OCI-LY7 (cell line): ENCODE results near the gene SRGAP3. TPM values are rescaled to one million over a fixed set of nuclear protein-coding genes. Genes with fewer than 3 reads are reported as not detected.
"Not testable (repeated sequence)": the region's sequence is repeated elsewhere in the genome, so short reads cannot be mapped to it uniquely, and the experiment has no call there.

Source experiments
- BruUV-seq: library from RNA; stranded (reverse); fragments of 400-500 nt; replicated peaks from 2 replicates; lab custom pipeline; 2021; lab: Mats Ljungman, UMichigan
- CTCF ChIA-PET: fragments of 300-600 bp; sonication (Branson Sonifier 250); formaldehyde crosslinking; loops from one replicate; lab custom pipeline; 2022; ENCODE audit warnings: antibody characterized with exemption; ENCODE audit not compliant: unreplicated experiment; lab: Charles Lee
- POLR2A ChIA-PET: fragments of 300-600 bp; sonication (Branson Sonifier 250); formaldehyde crosslinking; loops from one replicate; lab custom pipeline; 2022; ENCODE audit warnings: antibody characterized with exemption; lab: Charles Lee
- DNase-seq: peaks from one replicate; pipeline ENCODE4 v3.0.0-alpha.2; 2015; ENCODE audit warnings: low spot score
- H2AFZ ChIP-seq: fragments of 200-600 bp; sonication (generic), shearing (Covaris generic); 2 replicates; pipeline ENCODE4 v1.6.1; 2014; ENCODE audit warnings: mild to moderate bottlenecking, antibody characterized with exemption, low read length, moderate library complexity
- H3K27ac ChIP-seq: fragments of 200-600 bp; sonication (generic); 2 replicates; pipeline ENCODE4 v1.5.1; 2014; ENCODE audit warnings: mixed run types, low read depth, mild to moderate bottlenecking, moderate library complexity, low read length, inconsistent platforms; ENCODE audit not compliant: poor library complexity, severe bottlenecking
- H3K36me3 ChIP-seq: fragments of 200-600 bp; sonication (generic); 2 replicates; pipeline ENCODE4 v1.6.1; 2014; ENCODE audit warnings: mild to moderate bottlenecking, antibody characterized with exemption, low read length, moderate library complexity, mixed read lengths; ENCODE audit not compliant: insufficient read depth
- H3K4me1 ChIP-seq: fragments of 200-600 bp; sonication (generic); 2 replicates; pipeline ENCODE4 v1.5.1; 2014; ENCODE audit warnings: mild to moderate bottlenecking, low read length; ENCODE audit not compliant: insufficient read depth, poor library complexity, severe bottlenecking
- H3K4me2 ChIP-seq: fragments of 200-600 bp; sonication (generic); 2 replicates; pipeline ENCODE4 v1.6.1; 2014; ENCODE audit warnings: mild to moderate bottlenecking, low read length
- H3K4me3 ChIP-seq: fragments of 200-600 bp; sonication (generic); 2 replicates; pipeline ENCODE4 v1.5.1; 2014; ENCODE audit warnings: mild to moderate bottlenecking, low read depth, low read length; ENCODE audit not compliant: poor library complexity, severe bottlenecking
- H3K79me2 ChIP-seq: fragments of 200-600 bp; sonication (generic); 2 replicates; pipeline ENCODE4 v1.6.1; 2016; ENCODE audit warnings: low read depth, mild to moderate bottlenecking, low read length, moderate library complexity, mixed read lengths; ENCODE audit not compliant: insufficient read depth
- H3K9me2 ChIP-seq: fragments of 200-600 bp; sonication (generic); 2 replicates; pipeline ENCODE4 v1.6.1; 2016; ENCODE audit warnings: mild to moderate bottlenecking, low read length, mixed read lengths; ENCODE audit not compliant: insufficient read depth
- H3K9me3 ChIP-seq: fragments of 200-600 bp; sonication (generic); 2 replicates; pipeline ENCODE4 v1.6.1; 2014; ENCODE audit warnings: mild to moderate bottlenecking, mixed run types, low read length, mixed read lengths
- H4K20me1 ChIP-seq: fragments of 200-600 bp; sonication (generic); 2 replicates; pipeline ENCODE4 v1.6.1; 2014; ENCODE audit warnings: mild to moderate bottlenecking, antibody characterized with exemption, low read length, moderate library complexity, mixed read lengths; ENCODE audit not compliant: insufficient read depth
- CTCF ChIP-seq: fragments of 200-600 bp; sonication (generic); conservative IDR thresholded peaks from 2 replicates; pipeline ENCODE4 v1.5.1; 2014; ENCODE audit warnings: mild to moderate bottlenecking, antibody characterized with exemption, low read length, moderate library complexity, mixed read lengths
- EZH2phosphoT487 ChIP-seq: fragments of 200-600 bp; sonication (generic); IDR thresholded peaks from 2 replicates; pipeline ENCODE4 v1.6.1; 2018; ENCODE audit warnings: low read depth, borderline replicate concordance, mild to moderate bottlenecking, mixed run types, antibody characterized with exemption, low read length, moderate library complexity, mixed read lengths
- intact Hi-C: fragments of 100-400 bp; cut with micrococcal nuclease; formaldehyde crosslinking; loops from one replicate; pipeline ENCODE4 v1.10.0; 2022; ENCODE audit not compliant: unreplicated experiment
- total RNA-seq, 2 experiments: library from RNA; depleted of rRNA in 1 of 2; stranded (reverse); fragments of >200 nt in 1 of 2; shearing (Covaris generic) in 1 of 2; gene quantifications; 2 replicates each; pipeline ENCODE4 v1.2.3, GENCODE V29; 2014 to 2022

SRGAP3 gene
- total RNA-seq, 2 experiments from 2014 or later: 1.5 to 1.7 TPM

- Histone ChIP-seq H3K4me3 (no peak overlapping the region), H4K20me1 (no peaks in the 10 kb centered on the region; the same call in 1 of the 2 replicates), H3K9me2 (no peaks in the 10 kb centered on the region), H3K9me3 (no peaks in the 10 kb centered on the region), H3K4me1 (no peaks in the 10 kb centered on the region), H2AFZ (no peak overlapping the region), H3K27ac (no peak overlapping the region), H3K36me3 (no peaks in the 10 kb centered on the region), H3K79me2 (no peaks in the 10 kb centered on the region), H3K4me2 (no peak overlapping the region)
- no peak for DNase-seq
- TF ChIP-seq CTCF: no peak
- no peak for TF ChIP-seq EZH2phosphoT487
- ChIA-PET CTCF (no interaction called here), POLR2A (no interaction called here)
- BruUV-seq: no TSS peak
- intact Hi-C loops: no loop called here
Observed at GRCh38 chr3:9296241-9296640, 46.8 kb upstream of the SRGAP3 start.

- ChIA-PET POLR2A (interaction anchor here (0.6 kb wide), 1 partner anchor 25 kb away, joined by 3 read pairs; no protein-coding TSS in a partner anchor), CTCF (interaction anchor here (0.6 kb wide), 1 partner anchor 1383 kb away, joined by 4 read pairs; no protein-coding TSS in a partner anchor)
- no peaks in the 10 kb centered on the region for H3K36me3 ChIP-seq
- H2AFZ ChIP-seq: no peak overlapping the region
- no peaks in the 10 kb centered on the region for H3K79me2 ChIP-seq
- H3K4me1 ChIP-seq: no peaks in the 10 kb centered on the region
- no peak for DNase-seq
- H3K4me3 ChIP-seq: no peak overlapping the region
- H3K9me2 ChIP-seq: no peaks in the 10 kb centered on the region
- no peak overlapping the region for H3K27ac ChIP-seq
- no TSS peak for BruUV-seq
- intact Hi-C loops: no loop called here
- no peak overlapping the region for H3K4me2 ChIP-seq
- no peaks in the 10 kb centered on the region; the same call in 1 of the 2 replicates for H4K20me1 ChIP-seq
- no peaks in the 10 kb centered on the region for H3K9me3 ChIP-seq
- TF ChIP-seq CTCF (no peak), EZH2phosphoT487 (no peak)
Observed at GRCh38 chr3:9295007-9295406, 45.6 kb upstream of the SRGAP3 start.

- DNase-seq, H3K36me3 ChIP-seq, H3K9me2 ChIP-seq, H4K20me1 ChIP-seq, H3K4me2 ChIP-seq, H3K79me2 ChIP-seq, CTCF ChIA-PET, H3K27ac ChIP-seq, H3K4me1 ChIP-seq, H3K9me3 ChIP-seq, POLR2A ChIA-PET, H2AFZ ChIP-seq, intact Hi-C loops, H3K4me3 ChIP-seq, BruUV-seq: not testable (repeated sequence)
Observed at GRCh38 chr3:9293953-9294352, 44.5 kb upstream of the SRGAP3 start.
